Endothelial cell of umbilical vein (primary cell): Measurements from ENCODE around the gene CDCP1. TPM values are rescaled to one million over a fixed set of nuclear protein-coding genes. Genes with fewer than 3 reads are reported as not detected.

Experiments
- BruUV-seq: library from RNA; stranded (reverse); fragments of 400-500 nt; replicated peaks from 2 replicates; lab custom pipeline; 2021; lab: Mats Ljungman, UMichigan
- CTCF ChIA-PET: fragments of 300-600, 350-600 bp; sonication (Branson Sonifier 250); formaldehyde crosslinking; loops from one replicate; lab custom pipeline; 2021; ENCODE audit warnings: antibody characterized with exemption, inconsistent platforms; lab: Charles Lee
- POLR2A ChIA-PET: fragments of 300-600, 350-600 bp; sonication (Branson Sonifier 250); formaldehyde crosslinking; loops from one replicate; lab custom pipeline; 2021; ENCODE audit warnings: antibody characterized with exemption, inconsistent platforms; lab: Charles Lee
- DNase-seq: peaks from one replicate; pipeline ENCODE4 v3.0.0-alpha.2; 2011; ENCODE audit warnings: low read depth, low spot score
- FAIRE-seq: peaks from 2 replicates; lab custom pipeline; 2011; peaks lifted over from hg19 to GRCh38; lab: Jason Lieb, UNC
- H2AFZ ChIP-seq: 2 replicates; pipeline ENCODE4 v1.6.0; 2012; ENCODE audit warnings: low read depth, low read length, control low read depth, inconsistent platforms
- H3K27ac ChIP-seq: 2 replicates; pipeline ENCODE4 v1.5.1; 2011; ENCODE audit warnings: low read depth, mild to moderate bottlenecking, control low read depth, low read length, moderate library complexity; ENCODE audit not compliant: insufficient read depth
- H3K27me3 ChIP-seq, 2 experiments: 2 replicates each; pipeline versions ENCODE4 v1.6.0 to v1.6.1; 2011; ENCODE audit warnings: low read length in 2 of 2, mixed read lengths in 1 of 2; ENCODE audit not compliant: control insufficient read depth in 2 of 2, insufficient read depth in 2 of 2
- H3K36me3 ChIP-seq, 2 experiments: 2 replicates in 1 of 2; 3 replicates in 1 of 2; pipeline ENCODE4 v1.5.1; 2011; ENCODE audit warnings: low read length in 2 of 2, mild to moderate bottlenecking in 1 of 2, moderate library complexity in 1 of 2; ENCODE audit not compliant: control insufficient read depth in 2 of 2, insufficient read depth in 2 of 2; ENCODE audit errors: extremely low read depth in 1 of 2
- H3K4me1 ChIP-seq: 3 replicates; pipeline ENCODE4 v1.5.1; 2011; ENCODE audit warnings: mild to moderate bottlenecking, low read length; ENCODE audit not compliant: control insufficient read depth, insufficient read depth; ENCODE audit errors: extremely low read depth
- H3K4me2 ChIP-seq: 2 replicates; pipeline ENCODE4 v1.6.1; 2011; ENCODE audit warnings: low read length, control low read depth, mixed read lengths; ENCODE audit not compliant: insufficient read depth
- H3K4me3 ChIP-seq, 3 experiments: fragments of 200-600 bp in 1 of 3; sonication (generic), shearing (Covaris generic) in 1 of 3; replicated peaks in 1 of 3; 2 replicates each; pipeline ENCODE4 v1.5.1; 2011 to 2016; ENCODE audit warnings: control low read depth in 3 of 3, low read length in 3 of 3, mild to moderate bottlenecking in 2 of 3, inconsistent platforms in 1 of 3, low read depth in 1 of 3, moderate library complexity in 1 of 3; ENCODE audit not compliant: insufficient read depth in 1 of 3
- H3K79me2 ChIP-seq: 2 replicates; pipeline ENCODE4 v1.6.0; 2012; ENCODE audit warnings: low read length, inconsistent platforms; ENCODE audit not compliant: control insufficient read depth, insufficient read depth
- H3K9ac ChIP-seq: replicated peaks from 2 replicates; pipeline ENCODE3; 2011; ENCODE audit warnings: low read length, control low read depth; ENCODE audit not compliant: insufficient read depth; ENCODE audit errors: extremely low read depth
- H3K9me1 ChIP-seq: replicated peaks from 3 replicates; pipeline ENCODE4 v1.6.0; 2011; ENCODE audit warnings: mild to moderate bottlenecking, low read length; ENCODE audit not compliant: control insufficient read depth, insufficient read depth; ENCODE audit errors: extremely low read depth
- H3K9me3 ChIP-seq: replicated peaks from 2 replicates; pipeline ENCODE4 v1.5.1; 2012; ENCODE audit warnings: low read length, inconsistent platforms; ENCODE audit not compliant: control insufficient read depth, insufficient read depth
- H4K20me1 ChIP-seq: replicated peaks from 2 replicates; pipeline ENCODE3; 2011; ENCODE audit warnings: mild to moderate bottlenecking, low read length; ENCODE audit not compliant: control insufficient read depth, insufficient read depth; ENCODE audit errors: extremely low read depth
- CTCF ChIP-seq, 2 donors: IDR thresholded peaks; 1 replicate in 1 of 2; 2 replicates in 1 of 2; pipeline ENCODE4 v1.5.1; 2011; ENCODE audit warnings: low read length in 2 of 2, mild to moderate bottlenecking in 2 of 2, moderate library complexity in 2 of 2, control low read depth in 1 of 2, inconsistent platforms in 1 of 2, low read depth in 1 of 2; ENCODE audit not compliant: insufficient read depth in 1 of 2; ENCODE audit errors: extremely low read depth in 1 of 2
- EZH2 ChIP-seq: IDR thresholded peaks from 2 replicates; pipeline ENCODE4 v1.6.1; 2012; ENCODE audit warnings: borderline replicate concordance, low read depth, mild to moderate bottlenecking, moderate library complexity, low read length, inconsistent platforms; ENCODE audit not compliant: severe bottlenecking
- FOS ChIP-seq: IDR thresholded peaks from 2 replicates; pipeline ENCODE4 v1.6.1; 2011; ENCODE audit warnings: mild to moderate bottlenecking, low read length, moderate library complexity, borderline replicate concordance; ENCODE audit not compliant: insufficient read depth
- GATA2 ChIP-seq: IDR thresholded peaks from 2 replicates; pipeline ENCODE4 v1.7.0; 2011; ENCODE audit warnings: low read depth, mild to moderate bottlenecking, moderate library complexity, mixed read lengths, low read length; ENCODE audit not compliant: insufficient read length, insufficient read depth
- JUN ChIP-seq: IDR thresholded peaks from 2 replicates; pipeline ENCODE4 v1.6.1; 2011; ENCODE audit warnings: borderline replicate concordance, low read depth; ENCODE audit not compliant: insufficient read length, insufficient read depth
- MAX ChIP-seq: IDR thresholded peaks from 2 replicates; pipeline ENCODE4 v1.6.1; 2011; ENCODE audit not compliant: insufficient read depth, insufficient read length
- MYC ChIP-seq: IDR thresholded peaks from one replicate; pipeline ENCODE4 v1.6.1; 2011; ENCODE audit warnings: mild to moderate bottlenecking, low read depth, low read length
- POLR2A ChIP-seq: IDR thresholded peaks from 2 replicates; pipeline ENCODE4 v1.6.1; 2012; ENCODE audit warnings: low read depth, mild to moderate bottlenecking, control low read depth, low read length
- POLR2AphosphoS5 ChIP-seq: IDR thresholded peaks from 2 replicates; pipeline ENCODE4 v1.6.1; 2012; ENCODE audit warnings: low read depth, mild to moderate bottlenecking, control low read depth, low read length, moderate library complexity; ENCODE audit not compliant: insufficient read depth
- dilution Hi-C: fragments of 300-500 bp; cut with MboI; formaldehyde crosslinking; loops from one replicate; pipeline ENCODE4 v1.15.0; 2019; ENCODE audit warnings: low sequenced_read_pairs; ENCODE audit not compliant: extremely low pct_ligation_motif_present
- intact Hi-C: fragments of 100-400 bp; cut with micrococcal nuclease; formaldehyde crosslinking; loops from one replicate; pipeline ENCODE4 v1.10.0; 2022
- polyA plus RNA-seq, 4 experiments: library from polyadenylated mRNA; depleted of rRNA in 3 of 4; stranded (reverse) in 3 of 4; unstranded in 1 of 4; fragments of >200 nt; gene quantifications; 2 replicates each; pipeline versions ENCODE4 v1.2.1 to v1.2.3, GENCODE V29; 2011 to 2012; ENCODE audit warnings: missing spikeins in 1 of 4
- total RNA-seq: library from RNA; stranded (reverse); gene quantifications from 2 replicates; pipeline ENCODE4 v1.2.3, GENCODE V29; 2021

The CDCP1 gene
- total and polyA plus RNA-seq, 2 donors (not counting 3 experiments of a cell fraction or from before 2014, with no cell fraction given): 0.01 to 0.22 TPM

- Histone ChIP-seq H3K9me3 (no peaks in the 10 kb centered on the region), H3K79me2 (no peaks in the 10 kb centered on the region), H3K9ac (no peak overlapping the region), H3K4me1 (peaks cover 5% of the 10 kb centered on the region), H3K27me3 (no peaks in the 10 kb centered on the region), H3K36me3 (no peaks in the 10 kb centered on the region), H3K4me3 (no peak overlapping the region), H3K4me2 (no peak overlapping the region), H3K9me1 (no peaks in the 10 kb centered on the region), H2AFZ (no peak overlapping the region), H4K20me1 (no peaks in the 10 kb centered on the region), H3K27ac (no peak overlapping the region)
- dilution Hi-C loops: no loop called here
- DNase-seq (no peak), FAIRE-seq (no peak)
- no TSS peak for BruUV-seq
- TF ChIP-seq CTCF (IDR thresholded peaks at IDR 0.05; ENCODE audit: extremely low read depth in 1 of 2, insufficient read depth in 1 of 2, low read depth in 1 of 2, low read length in 2 of 2) (no peak), MYC (no peak), JUN (no peak), POLR2AphosphoS5 (no peak), EZH2 (no peak), POLR2A (no peak), FOS (no peak), MAX (no peak), GATA2 (no peak)
- CTCF ChIA-PET: no interaction called here
- POLR2A ChIA-PET: no interaction called here
- intact Hi-C loops: no loop called here
Measured at GRCh38 chr3:45128950-45129349, 17.2 kb downstream of the CDCP1 start.
